ENCODE data around the gene PLCB3. TPM values are rescaled to one million over a fixed set of nuclear protein-coding genes. Genes with fewer than 3 reads are reported as not detected.

The PLCB3 gene
- polyA plus RNA-seq, 3 donors: 13.7 to 17.7 (median 15.8) TPM

DNA sequence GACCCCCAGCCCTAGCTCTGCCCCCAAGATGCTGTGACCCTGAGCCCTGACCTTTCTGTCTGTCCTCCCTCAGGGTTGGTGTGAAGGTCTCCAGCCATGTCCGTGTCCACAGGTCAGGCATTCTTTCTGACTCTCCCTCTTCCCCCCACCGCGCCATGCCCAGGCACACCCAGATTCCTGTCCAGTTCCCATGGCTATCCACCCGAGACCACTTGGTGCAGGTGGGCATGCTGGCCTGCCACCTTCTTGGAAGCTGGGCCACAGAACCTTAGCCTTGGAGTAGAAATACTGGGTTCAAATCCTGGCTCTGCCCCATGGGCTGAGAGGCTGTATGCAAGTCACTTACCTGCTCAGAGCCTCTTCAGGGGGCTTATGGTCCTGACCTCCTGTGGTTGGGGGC is 2.3 kb upstream of the PLCB3 start:
- DNase-seq: no peak

GRCh38 chr11:64249563-64250414 is 1.5 kb upstream of the PLCB3 start:
- no peak for DNase-seq

GRCh38 chr11:64250415-64251015 is 815 bp upstream of the PLCB3 start:
- no peak for DNase-seq

DNA sequence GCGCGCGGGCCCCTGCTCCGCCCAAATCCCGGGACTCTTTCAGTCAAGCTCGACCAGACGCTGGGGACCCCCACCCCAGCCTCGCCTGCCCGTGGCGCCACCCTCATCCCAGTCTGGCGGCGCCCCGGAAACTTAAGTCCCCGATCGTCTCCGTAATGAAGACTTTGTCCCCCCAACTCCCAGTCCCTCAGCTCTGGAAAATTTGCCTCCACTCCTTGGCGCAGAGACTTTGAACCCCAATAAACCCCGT is 348 bp downstream of the PLCB3 start:
- DNase-seq: no peak

GRCh38 chr11:64252003-64252872 is 908 bp downstream of the PLCB3 start:
- no peak for DNase-seq

DNA sequence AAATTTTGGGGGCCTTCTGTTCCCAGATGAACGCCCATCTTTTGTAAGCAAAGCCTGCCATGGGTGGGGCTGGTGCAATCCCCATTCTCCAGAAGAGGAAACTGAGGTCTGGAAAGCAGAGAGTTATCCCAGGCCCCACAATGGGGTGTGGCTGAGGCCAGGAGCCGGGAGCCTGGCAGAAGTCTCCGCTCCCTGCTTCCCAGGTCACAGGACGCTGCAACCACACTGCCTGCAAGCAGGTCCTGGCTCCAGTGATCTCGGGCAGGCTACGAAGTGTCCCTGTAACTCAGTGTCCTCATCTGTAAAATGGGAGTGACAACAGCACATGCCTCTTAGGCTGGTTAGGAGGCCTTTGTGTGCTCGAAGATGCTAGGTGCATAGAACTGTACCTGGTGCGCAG is 1.7 kb downstream of the PLCB3 start:
- no peak for DNase-seq

- DNase-seq: no peak
Measured at GRCh38 chr11:64253481-64253880, 2.2 kb downstream of the PLCB3 start.

DNA sequence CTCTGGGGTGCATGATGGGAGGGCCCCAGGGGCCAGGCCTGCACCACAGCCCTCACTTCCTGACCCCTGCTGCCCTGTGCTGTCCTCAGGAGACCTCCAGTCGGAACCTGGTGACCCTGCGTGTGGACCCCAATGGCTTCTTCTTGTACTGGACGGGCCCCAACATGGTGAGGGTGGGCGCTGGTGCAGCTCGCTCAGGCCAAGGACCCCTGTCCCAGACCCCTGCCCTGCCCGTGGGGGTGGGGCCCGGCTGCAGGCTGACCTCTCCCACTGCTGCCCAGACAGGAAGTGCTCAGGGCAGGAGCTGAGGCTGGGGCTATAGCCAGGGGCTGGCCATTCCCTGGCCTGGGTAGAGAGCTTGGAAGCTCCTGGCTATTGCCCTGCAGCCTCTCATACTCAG is 3.0 kb downstream of the PLCB3 start:
- no peak for DNase-seq

DNA sequence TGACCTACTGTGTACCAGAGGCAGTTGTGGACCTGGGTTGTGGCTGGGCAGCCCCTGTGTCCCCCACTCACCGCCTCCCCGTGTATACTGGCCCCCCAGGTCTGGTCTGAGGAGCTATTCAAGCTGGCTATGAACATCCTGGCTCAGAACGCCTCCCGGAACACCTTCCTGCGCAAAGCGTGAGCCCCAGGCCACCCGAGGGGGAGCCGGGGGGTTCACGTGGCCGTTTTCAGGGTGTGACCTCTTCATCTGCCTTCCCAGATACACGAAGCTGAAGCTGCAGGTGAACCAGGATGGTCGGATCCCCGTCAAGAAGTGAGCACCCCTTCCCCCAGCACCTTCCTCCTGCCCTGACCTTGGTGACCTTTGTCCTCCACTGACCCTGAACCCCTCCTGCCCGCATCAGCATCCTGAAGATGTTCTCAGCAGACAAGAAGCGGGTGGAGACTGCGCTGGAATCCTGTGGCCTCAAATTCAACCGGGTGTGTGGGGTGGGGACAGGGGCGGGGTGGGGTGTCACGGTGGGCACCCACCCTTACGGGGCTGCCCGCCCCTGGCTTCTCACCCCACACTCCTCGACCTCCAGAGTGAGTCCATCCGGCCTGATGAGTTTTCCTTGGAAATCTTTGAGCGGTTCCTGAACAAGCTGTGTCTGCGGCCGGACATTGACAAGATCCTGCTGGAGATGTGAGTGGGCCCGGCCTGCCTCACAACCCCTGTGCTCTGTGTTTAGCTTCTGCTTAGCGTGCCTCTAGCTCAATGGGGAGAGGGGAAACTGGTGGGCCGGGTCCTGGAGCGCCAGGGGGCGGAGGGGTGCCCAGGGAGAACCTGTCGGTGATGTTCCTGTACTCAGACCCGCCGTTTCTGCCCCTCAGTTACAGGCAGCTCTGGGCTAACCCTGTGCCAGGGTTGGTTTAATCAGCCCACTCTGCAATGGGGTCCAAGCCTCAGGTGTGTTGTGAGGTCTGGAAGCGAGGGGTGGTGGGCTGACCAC is 4.1 kb downstream of the PLCB3 start:
- DNase-seq: no peak

DNA sequence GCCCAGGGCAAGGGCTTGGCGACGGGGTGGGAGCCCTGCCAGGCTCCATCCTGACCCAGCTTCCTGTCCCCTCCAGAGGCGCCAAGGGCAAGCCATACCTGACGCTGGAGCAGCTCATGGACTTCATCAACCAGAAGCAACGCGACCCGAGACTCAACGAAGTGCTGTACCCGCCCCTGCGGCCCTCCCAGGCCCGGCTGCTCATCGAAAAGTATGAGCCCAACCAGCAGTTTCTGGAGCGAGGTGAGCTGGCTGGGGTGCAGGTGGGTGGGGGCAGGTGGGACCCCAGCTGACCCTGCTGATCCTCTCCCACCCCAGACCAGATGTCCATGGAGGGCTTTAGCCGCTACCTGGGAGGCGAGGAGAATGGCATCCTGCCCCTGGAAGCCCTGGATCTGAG is 5.0 kb downstream of the PLCB3 start:
- no peak for DNase-seq

DNA sequence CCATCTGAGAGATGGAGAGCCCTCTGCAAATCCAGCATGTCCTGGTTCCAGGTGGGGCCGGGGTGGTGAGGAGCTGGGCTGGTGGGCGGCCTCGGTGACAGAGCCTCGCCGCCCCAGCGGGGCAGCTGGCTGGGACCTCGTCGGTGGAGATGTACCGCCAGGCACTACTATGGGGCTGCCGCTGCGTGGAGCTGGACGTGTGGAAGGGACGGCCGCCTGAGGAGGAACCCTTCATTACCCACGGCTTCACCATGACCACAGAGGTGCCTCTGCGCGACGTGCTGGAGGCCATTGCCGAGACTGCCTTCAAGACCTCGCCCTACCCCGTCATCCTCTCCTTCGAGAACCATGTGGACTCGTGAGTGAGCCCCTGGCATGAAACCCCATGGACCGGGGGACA is 7.0 kb downstream of the PLCB3 start:
- DNase-seq: no peak

DNA sequence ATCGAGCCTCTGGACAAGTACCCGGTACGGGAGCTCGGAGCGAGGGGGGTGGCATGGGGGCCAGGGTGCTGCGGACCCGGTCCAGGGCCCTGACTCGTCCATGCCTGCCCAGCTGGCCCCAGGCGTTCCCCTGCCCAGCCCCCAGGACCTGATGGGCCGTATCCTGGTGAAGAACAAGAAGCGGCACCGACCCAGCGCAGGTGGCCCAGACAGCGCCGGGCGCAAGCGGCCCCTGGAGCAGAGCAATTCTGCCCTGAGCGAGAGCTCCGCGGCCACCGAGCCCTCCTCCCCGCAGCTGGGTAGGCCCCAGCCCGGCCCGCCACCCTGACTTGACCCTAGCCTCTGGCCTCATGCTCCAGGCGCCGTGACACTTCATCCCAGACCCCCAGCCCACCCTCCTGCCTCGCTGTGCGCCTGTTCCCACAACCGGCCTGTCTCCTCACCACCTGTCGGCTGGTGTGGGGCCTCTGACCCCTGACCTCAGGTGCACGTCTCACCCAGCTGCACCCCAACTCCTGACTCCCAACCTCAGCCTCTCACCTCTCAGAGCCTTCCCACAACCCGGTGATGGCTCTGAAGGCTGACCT is 7.7 kb downstream of the PLCB3 start:
- no peak for DNase-seq

DNA sequence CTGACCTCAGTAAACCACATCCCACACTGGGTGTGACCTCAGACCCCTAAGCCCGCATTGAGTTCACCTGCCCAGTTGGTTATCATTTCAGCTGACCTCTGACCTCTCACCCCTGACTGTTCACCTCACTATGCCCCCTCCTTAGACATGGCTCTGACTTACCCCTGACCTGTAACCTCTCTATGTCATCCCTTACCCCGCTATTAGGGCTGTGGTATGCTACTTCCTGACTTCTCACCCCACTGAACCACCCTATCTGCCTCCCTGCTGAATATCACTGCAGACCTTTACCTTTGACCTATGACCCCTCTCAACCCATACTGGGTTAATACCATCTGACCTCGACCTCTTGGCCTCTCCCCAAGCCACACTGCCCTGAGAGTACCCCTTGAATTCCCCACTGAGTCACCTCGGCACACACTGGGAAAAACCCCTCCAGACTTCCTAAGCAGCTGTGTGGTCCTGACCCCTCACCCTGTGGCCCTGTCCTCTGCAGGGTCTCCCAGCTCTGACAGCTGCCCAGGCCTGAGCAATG is 8.3 kb downstream of the PLCB3 start:
- no peak for DNase-seq

DNA sequence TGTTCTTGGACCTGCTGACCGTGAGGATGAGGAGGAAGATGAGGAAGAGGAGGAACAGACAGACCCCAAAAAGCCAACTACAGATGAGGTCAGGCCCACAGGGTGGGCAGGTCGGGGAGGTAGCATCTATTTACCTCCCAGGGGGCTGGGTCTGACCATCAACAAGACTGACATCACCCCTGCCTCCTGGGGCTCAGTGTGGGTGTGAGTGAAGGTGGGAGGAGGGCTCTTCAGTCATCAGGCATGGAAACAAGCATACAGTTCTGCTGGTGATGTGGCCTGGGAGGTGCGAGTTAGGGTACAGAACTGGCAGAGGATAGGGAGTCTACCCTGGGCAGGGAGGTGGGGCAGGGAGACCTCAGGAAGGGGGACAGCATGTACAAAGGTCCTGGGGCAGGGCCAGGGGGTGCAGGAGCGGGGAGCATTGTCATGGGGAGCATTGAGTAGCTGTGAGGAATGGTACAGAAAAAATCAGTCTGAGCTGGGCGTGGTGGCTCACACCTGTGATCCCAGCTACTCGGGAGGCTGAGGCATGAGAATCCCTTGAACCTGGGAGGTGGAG is 8.9 kb downstream of the PLCB3 start:
- no peak for DNase-seq

DNA sequence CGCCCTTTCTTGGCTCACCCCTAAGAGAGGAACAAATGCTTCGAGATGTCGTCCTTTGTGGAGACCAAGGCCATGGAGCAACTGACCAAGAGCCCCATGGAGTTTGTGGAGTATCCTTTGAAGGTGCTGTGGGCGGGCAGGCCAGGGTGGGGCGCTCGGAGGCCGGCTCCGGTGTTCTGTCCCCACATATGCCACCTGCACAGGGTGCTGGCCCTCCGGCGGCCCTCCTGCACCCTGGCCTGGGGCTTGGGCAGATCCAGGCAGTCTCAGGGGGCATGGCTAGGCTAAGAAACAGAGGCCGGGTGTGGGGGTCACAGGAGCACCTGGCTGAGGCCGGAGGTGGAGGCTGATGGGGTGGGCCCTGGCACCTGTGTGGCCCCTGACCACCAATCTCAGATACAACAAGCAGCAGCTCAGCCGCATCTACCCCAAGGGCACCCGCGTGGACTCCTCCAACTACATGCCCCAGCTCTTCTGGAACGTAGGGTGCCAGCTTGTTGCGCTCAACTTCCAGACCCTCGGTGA is 10.3 kb downstream of the PLCB3 start:
- DNase-seq: no peak

- DNase-seq: no peak
Measured at GRCh38 chr11:64262271-64263002, 11.1 kb downstream of the PLCB3 start.

DNA sequence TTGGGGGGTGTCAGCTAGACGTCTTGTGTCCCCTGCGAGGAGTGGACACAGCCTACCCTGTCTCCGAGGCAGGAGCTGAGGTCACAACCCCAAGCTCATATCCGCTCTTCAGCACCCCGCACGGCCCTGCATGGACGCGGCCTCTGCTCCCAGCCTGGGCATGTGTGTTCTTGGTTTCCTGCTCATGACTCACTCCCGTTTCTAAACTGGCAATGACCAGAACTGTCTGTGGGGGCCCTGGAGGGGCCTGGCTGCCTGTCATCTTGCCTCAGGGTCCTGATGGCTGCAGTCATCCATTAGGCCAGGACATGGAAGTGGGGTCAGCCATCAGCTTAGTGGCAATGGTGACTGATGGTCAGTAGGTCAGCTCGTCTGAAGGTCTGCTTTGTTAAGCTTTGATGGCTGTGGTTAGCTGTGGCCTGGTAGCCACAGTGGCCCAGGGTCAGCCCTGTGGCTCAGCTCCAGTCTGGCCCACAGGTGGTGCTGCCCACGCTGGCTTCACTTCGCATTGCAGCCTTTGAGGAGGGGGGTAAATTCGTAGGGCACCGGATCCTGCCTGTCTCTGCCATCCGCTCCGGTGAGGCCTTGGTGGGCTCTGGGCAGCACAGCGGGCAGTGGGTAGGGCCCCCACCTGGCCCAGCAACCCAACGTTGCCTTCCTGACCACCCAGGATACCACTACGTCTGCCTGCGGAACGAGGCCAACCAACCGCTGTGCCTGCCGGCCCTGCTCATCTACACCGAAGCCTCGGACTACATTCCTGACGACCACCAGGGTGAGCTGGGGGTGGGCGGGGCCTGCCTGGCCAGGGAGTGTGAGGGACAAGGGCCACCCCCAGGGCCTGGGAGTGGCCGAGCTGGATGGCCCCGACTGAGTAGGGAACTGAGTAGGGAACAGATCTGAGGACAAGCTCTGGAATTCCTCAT is 12.0 kb downstream of the PLCB3 start:
- DNase-seq: peak; percentile 29

DNA sequence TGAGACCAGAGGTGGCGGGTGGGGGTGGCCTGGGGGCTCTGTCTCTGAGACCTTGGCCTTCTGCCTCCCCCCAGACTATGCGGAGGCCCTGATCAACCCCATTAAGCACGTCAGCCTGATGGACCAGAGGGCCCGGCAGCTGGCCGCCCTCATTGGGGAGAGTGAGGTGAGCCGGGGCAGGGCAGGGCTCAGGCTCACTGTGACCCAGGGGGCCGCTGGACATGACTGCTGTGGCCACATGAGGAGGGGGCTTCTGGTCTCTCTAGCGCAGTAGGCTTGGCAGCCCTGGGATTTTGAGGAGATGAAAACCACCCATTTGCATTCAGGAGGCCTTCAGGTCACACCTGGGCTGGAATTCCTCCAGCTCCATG is 12.6 kb downstream of the PLCB3 start:
- no peak for DNase-seq
